Thyroid gland (tissue), 4 donors: ENCODE results near the gene BEST2. TPM values are rescaled to one million over a fixed set of nuclear protein-coding genes. Genes with fewer than 3 reads are reported as not detected.
A peak's percentile ranks its signal among the peaks of the same experiment; 100 is the strongest.

Experiments
- DNase-seq, 2 donors: peaks; one replicate each; pipeline ENCODE4 v3.0.0-alpha.2; 2019
- H3K27ac ChIP-seq, 3 donors: fragments of 200-600 bp; sonication (generic); 1 replicate in 2 of 3; 2 replicates in 1 of 3; pipeline ENCODE4 v1.5.1; 2016 to 2019; ENCODE audit warnings: mild to moderate bottlenecking in 1 of 3, moderate library complexity in 1 of 3
- H3K27me3 ChIP-seq: fragments of 200-600 bp; sonication (generic); one replicate; pipeline ENCODE4 v1.5.1; 2019
- H3K36me3 ChIP-seq, 2 donors: fragments of 200-600 bp; sonication (generic); one replicate each; pipeline ENCODE4 v1.5.1; 2016 to 2019
- H3K4me1 ChIP-seq, 2 donors: fragments of 200-600 bp; sonication (generic); one replicate each; pipeline ENCODE4 v1.5.1; 2017 to 2019
- H3K4me3 ChIP-seq, 3 donors: fragments of 200-600 bp; sonication (generic); replicated peaks in 1 of 3; 1 replicate in 2 of 3; 2 replicates in 1 of 3; pipeline ENCODE4 v1.5.1; 2016; ENCODE audit warnings: mild to moderate bottlenecking in 1 of 3
- H3K9me3 ChIP-seq: fragments of 200-600 bp; sonication (generic); one replicate; pipeline ENCODE4 v1.5.1; 2017
- CTCF ChIP-seq, 6 experiments: fragments of 200-600 bp in 3 of 6; fragments of 450-650 bp in 3 of 6; sonication (generic) in 3 of 6; IDR thresholded peaks; one replicate each; pipeline ENCODE4 v1.5.1; 2016 to 2019; ENCODE audit warnings: antibody characterized with exemption in 6 of 6, mild to moderate bottlenecking in 2 of 6, inconsistent platforms in 1 of 6, moderate library complexity in 1 of 6
- POLR2A ChIP-seq, 2 donors: fragments of 450-650 bp; IDR thresholded peaks; one replicate each; pipeline ENCODE4 v1.6.1; 2017; ENCODE audit warnings: antibody characterized with exemption in 2 of 2, mild to moderate bottlenecking in 2 of 2, moderate library complexity in 1 of 2
- WGBS, 2 donors: methylation state at CpG; one replicate each; pipeline ENCODE4 v1.1.5; 2017; 5-methylcytosine and 5-hydroxymethylcytosine counted together
- intact Hi-C: fragments of 100-400 bp; cut with DNase I; formaldehyde crosslinking; loops from one replicate; pipeline ENCODE4 v1.15.1; 2023
- microRNA-seq: library from miRNA; unstranded; fragments of <30 nt; microRNA quantifications from one replicate; pipeline ENCODE4, GENCODE V29; 2016
- small RNA-seq: library from RNA; depleted of rRNA; stranded (forward); fragments of <200 nt; gene quantifications from one replicate; pipeline ENCODE3, GENCODE V24; 2016
- total RNA-seq, 4 donors: library from RNA; depleted of rRNA; stranded (reverse); fragments of >200 nt; gene quantifications; one replicate each; pipeline ENCODE4 v1.2.3, GENCODE V29; 2016

BEST2 gene
- total RNA-seq, 4 donors from 2014 or later, result not detected

DNA sequence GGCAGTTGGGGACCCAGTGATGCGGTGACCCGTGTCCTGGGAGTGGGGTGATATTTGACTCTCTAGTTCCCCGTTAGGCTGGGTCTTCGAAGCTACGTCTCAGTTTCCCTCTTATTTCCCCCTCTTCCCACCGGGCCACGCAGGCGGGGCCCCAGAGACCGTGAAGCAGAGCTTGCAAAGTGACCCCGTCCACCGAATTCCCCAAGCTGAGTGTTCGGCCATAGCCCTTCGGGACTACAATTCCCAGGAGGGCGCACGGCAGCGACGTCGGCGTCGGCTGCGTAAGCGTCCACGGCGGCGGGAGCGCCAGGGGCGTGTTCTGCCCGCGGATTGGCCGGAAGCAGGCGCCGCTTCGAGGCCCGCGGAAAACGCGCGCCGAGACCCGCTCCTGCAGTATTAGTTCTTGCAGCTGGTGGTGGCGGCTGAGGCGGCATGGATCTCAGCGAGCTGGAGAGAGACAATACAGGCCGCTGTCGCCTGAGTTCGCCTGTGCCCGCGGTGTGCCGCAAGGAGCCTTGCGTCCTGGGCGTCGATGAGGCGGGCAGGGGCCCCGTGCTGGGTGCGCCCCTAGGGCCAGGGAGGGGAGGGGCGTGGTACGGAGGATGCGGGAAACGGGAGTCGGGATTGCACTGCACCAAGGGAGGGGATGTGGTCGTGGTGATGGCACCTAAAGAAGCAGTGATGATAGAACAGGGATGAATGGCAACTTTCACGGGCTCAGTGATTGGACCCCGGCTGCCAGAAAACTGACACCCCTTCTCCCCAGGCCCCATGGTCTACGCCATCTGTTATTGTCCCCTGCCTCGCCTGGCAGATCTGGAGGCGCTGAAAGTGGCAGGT, 54.9 kb downstream of the BEST2 start, which contains the start of gene RNASEH2A:
RNASEH2A (plus strand) TSS at position 343 of the 840 bp plus-strand sequence; CDS start at position 433, 90 bp downstream.
- no peaks in the 10 kb centered on the region for H3K9me3 ChIP-seq
- H3K27me3 ChIP-seq, result no peaks in the 10 kb centered on the region
- H3K4me1 ChIP-seq, result peaks cover 14 to 17% of the 10 kb centered on the region in 2 donors
- H3K4me3 ChIP-seq, result peak within 1 kb of the TSS in 2 of 3 donors; percentile 25 to 63
- H3K27ac ChIP-seq, result peak within 1 kb of the TSS; percentile 26 to 75 (median 70)
- WGBS, 2 donors, result 6% methylated on average over 28 to 37 of the region's 66 CpGs
- TF ChIP-seq CTCF (IDR thresholded peaks at IDR 0.05) (no peak), POLR2A (IDR thresholded peaks at IDR 0.05) (peak in 1 of 2 donors; percentile 35)
- no peaks in the 10 kb centered on the region for H3K36me3 ChIP-seq
- intact Hi-C loops, result no loop called here
- DNase-seq, result peak; percentile 87 to 89

Small RNA genes within 50 kb of the gene (microRNA-seq; reads per million reads assigned to microRNA genes)
- gene MIR5684, result not detected

Small RNA genes within 50 kb of the gene (small RNA-seq; reads per million reads assigned to genes)
- gene MIR5684 (not detected), gene SNORD41 (1,098 reads per million, percentile 99 among the genes with 10 or more reads in this experiment)

Other genes with a start within 250 kb of the BEST2 start
- 10 to 100 TPM; 19.4 to 27.3 (median 23.9) TPM for gene ZNF564, start 200.3 kb upstream of the BEST2 start, total RNA-seq
- 10 to 100 TPM; 11.3 to 28.9 (median 17.5) TPM for gene ZNF490, start 141.0 kb upstream of the BEST2 start, total RNA-seq
- gene ZNF791, start 140.9 kb upstream of the BEST2 start, total RNA-seq, result 10 to 100 TPM; 37.8 to 44.9 (median 39.5) TPM
- gene MAN2B1, start 85.0 kb upstream of the BEST2 start, total RNA-seq, result 100 to 1,000 TPM in 1 of 4 donors, 10 to 100 TPM in 3; 38.0 to 106 (median 82.5) TPM
- gene WDR83, start 85.0 kb upstream of the BEST2 start, total RNA-seq, result 10 to 100 TPM in 3 of 4 donors, 1 to 10 TPM in 1; 9.5 to 17.5 (median 14.3) TPM
- gene DHPS, start 69.9 kb upstream of the BEST2 start, total RNA-seq, result 100 to 1,000 TPM; 105 to 122 (median 115) TPM
- not detected for gene GNG14, start 63.8 kb upstream of the BEST2 start, total RNA-seq
- gene FBXW9, start 55.2 kb upstream of the BEST2 start, total RNA-seq, result 10 to 100 TPM in 2 of 4 donors, 1 to 10 TPM in 2; 5.9 to 13.7 (median 11.3) TPM
- 10 to 100 TPM; 50.8 to 59.8 (median 54.8) TPM for gene TNPO2, start 27.9 kb upstream of the BEST2 start, total RNA-seq
- 100 to 1,000 TPM; 261 to 416 (median 329) TPM for gene TRIR, start 17.1 kb upstream of the BEST2 start, total RNA-seq
- 10 to 100 TPM; 70.7 to 88.8 (median 83.3) TPM for gene GET3, start 14.3 kb upstream of the BEST2 start, total RNA-seq
- gene HOOK2, start 23.8 kb downstream of the BEST2 start, total RNA-seq, result 100 to 1,000 TPM; 128 to 145 (median 136) TPM
- gene JUNB, start 39.7 kb downstream of the BEST2 start, total RNA-seq, result 100 to 1,000 TPM; 111 to 393 (median 220) TPM
- gene PRDX2, start 50.0 kb downstream of the BEST2 start, total RNA-seq, result 100 to 1,000 TPM; 166 to 496 (median 328) TPM
- gene THSD8, start 50.3 kb downstream of the BEST2 start, total RNA-seq, result under 1 TPM in 1 of 4 donors, not detected in 3; 0.67 TPM
- gene RNASEH2A, start 54.8 kb downstream of the BEST2 start, total RNA-seq, result 10 to 100 TPM in 1 of 4 donors, 1 to 10 TPM in 3; 1.5 to 11.8 (median 5.4) TPM
- gene RTBDN, start 82.8 kb downstream of the BEST2 start, total RNA-seq, result not detected
- under 1 TPM in 1 of 4 donors, not detected in 3; 0.56 TPM for gene MAST1, start 86.7 kb downstream of the BEST2 start, total RNA-seq
- 10 to 100 TPM; 35.4 to 67.3 (median 59.1) TPM for gene DNASE2, start 129.7 kb downstream of the BEST2 start, total RNA-seq
- gene KLF1, start 135.4 kb downstream of the BEST2 start, total RNA-seq, result not detected
- gene GCDH, start 139.4 kb downstream of the BEST2 start, total RNA-seq, result 10 to 100 TPM; 31.2 to 63.7 (median 46.7) TPM
- gene SYCE2, start 167.5 kb downstream of the BEST2 start, total RNA-seq, result not detected
- gene FARSA, start 181.9 kb downstream of the BEST2 start, total RNA-seq, result 10 to 100 TPM; 43.5 to 61.5 (median 53.4) TPM
- gene CALR, start 186.8 kb downstream of the BEST2 start, total RNA-seq, result 1,000 to 10,000 TPM; 1,892 to 4,270 (median 2,942) TPM
- 100 to 1,000 TPM in 2 of 4 donors, 10 to 100 TPM in 2; 72.0 to 128 (median 101) TPM for gene RAD23A, start 194.1 kb downstream of the BEST2 start, total RNA-seq
- gene GADD45GIP1, start 205.4 kb downstream of the BEST2 start, total RNA-seq, result 10 to 100 TPM; 31.8 to 68.3 (median 55.2) TPM
- under 1 TPM in 2 of 4 donors, not detected in 2; 0.40 to 0.45 TPM for gene DAND5, start 217.8 kb downstream of the BEST2 start, total RNA-seq
- 10 to 100 TPM; 38.8 to 70.2 (median 62.4) TPM for gene NFIX, start 243.7 kb downstream of the BEST2 start, total RNA-seq